Lung (tissue), 12 donors: ENCODE measurements around the gene PLAC8. TPM values are rescaled to one million over a fixed set of nuclear protein-coding genes. Genes with fewer than 3 reads are reported as not detected.

Source experiments
- ATAC-seq: fragments of 200-7000 bp; cut with Tn5 transposase; one replicate; pipeline ENCODE4 v1.9.1; 2020; ENCODE audit warnings: moderate number of reproducible peaks; ENCODE audit not compliant: insufficient read depth, low FRiP score
- DNase-seq, 3 donors: peaks; one replicate each; pipeline ENCODE4 v3.0.0-alpha.2; 2013 to 2017
- H3K27ac ChIP-seq, 2 donors: one replicate each; pipeline ENCODE4 v1.5.1; 2013; ENCODE audit warnings: mild to moderate bottlenecking in 2 of 2, moderate library complexity in 2 of 2, control low read depth in 1 of 2, inconsistent platforms in 1 of 2, low read depth in 1 of 2, low read length in 1 of 2
- H3K27me3 ChIP-seq, 3 donors: one replicate each; pipeline ENCODE4 v1.5.1; 2013; ENCODE audit warnings: low read length in 2 of 3; ENCODE audit not compliant: control insufficient read depth in 3 of 3, insufficient read depth in 3 of 3
- H3K36me3 ChIP-seq, 4 donors: one replicate each; pipeline ENCODE4 v1.5.1; 2013; ENCODE audit warnings: low read length in 4 of 4, mild to moderate bottlenecking in 1 of 4, moderate library complexity in 1 of 4; ENCODE audit not compliant: control insufficient read depth in 4 of 4, insufficient read depth in 4 of 4
- H3K4me1 ChIP-seq, 5 donors: one replicate each; pipeline ENCODE4 v1.5.1; 2013; ENCODE audit warnings: low read length in 5 of 5, mild to moderate bottlenecking in 2 of 5, moderate library complexity in 1 of 5; ENCODE audit not compliant: control insufficient read depth in 5 of 5, insufficient read depth in 5 of 5
- H3K4me3 ChIP-seq: one replicate; pipeline ENCODE4 v1.5.1; 2013; ENCODE audit warnings: mild to moderate bottlenecking, control low read depth, moderate library complexity
- H3K9ac ChIP-seq, 2 donors: one replicate each; pipeline ENCODE4 v1.5.1; 2013; ENCODE audit warnings: low read length in 2 of 2, control low read depth in 1 of 2; ENCODE audit not compliant: insufficient read depth in 1 of 2
- H3K9me3 ChIP-seq, 4 donors: one replicate each; pipeline ENCODE4 v1.5.1; 2013; ENCODE audit warnings: low read length in 3 of 4, mild to moderate bottlenecking in 1 of 4, moderate library complexity in 1 of 4; ENCODE audit not compliant: control insufficient read depth in 4 of 4, insufficient read depth in 3 of 4
- WGBS, 2 donors: extraction: QIAGEN DNeasy Blood & Tissue Kit; methylation state at CpG; one replicate each; pipeline ENCODE4 v1.1.7; 2013; 5-methylcytosine and 5-hydroxymethylcytosine counted together
- polyA plus RNA-seq, 2 donors: library from polyadenylated mRNA; stranded (reverse); fragments of 200-250 nt; gene quantifications; one replicate each; pipeline ENCODE4 v1.2.1, GENCODE V29; 2013
- total RNA-seq, 2 donors: library from RNA; depleted of rRNA in 1 of 2; stranded (reverse); fragments of >200 nt in 1 of 2; gene quantifications; one replicate each; pipeline ENCODE4 v1.2.1, GENCODE V29; 2014 to 2021
- TF ChIP-seq, protein P1 (sequence below): IDR thresholded peaks from 2 replicates; pipeline ENCODE4 v1.5.1; 2012; ENCODE audit warnings: mild to moderate bottlenecking; ENCODE audit errors: control extremely low read depth, extremely low read depth
- donor health status: control.
- donor health status: control.
- donor health status: Bipolar disorder and iron deficiency.
- donor health status: healthy.
- donor health status: DM: yes; HTN: yes; CAD: no.

PLAC8 gene
- total and polyA plus RNA-seq, 4 donors, result 53.8 to 115 (median 71.5) TPM

GRCh38 chr4:83132065-83132464 is 17.5 kb upstream of the PLAC8 start:
- ATAC-seq (no peak), DNase-seq (no peak)
- TF ChIP-seq, protein P1, sequence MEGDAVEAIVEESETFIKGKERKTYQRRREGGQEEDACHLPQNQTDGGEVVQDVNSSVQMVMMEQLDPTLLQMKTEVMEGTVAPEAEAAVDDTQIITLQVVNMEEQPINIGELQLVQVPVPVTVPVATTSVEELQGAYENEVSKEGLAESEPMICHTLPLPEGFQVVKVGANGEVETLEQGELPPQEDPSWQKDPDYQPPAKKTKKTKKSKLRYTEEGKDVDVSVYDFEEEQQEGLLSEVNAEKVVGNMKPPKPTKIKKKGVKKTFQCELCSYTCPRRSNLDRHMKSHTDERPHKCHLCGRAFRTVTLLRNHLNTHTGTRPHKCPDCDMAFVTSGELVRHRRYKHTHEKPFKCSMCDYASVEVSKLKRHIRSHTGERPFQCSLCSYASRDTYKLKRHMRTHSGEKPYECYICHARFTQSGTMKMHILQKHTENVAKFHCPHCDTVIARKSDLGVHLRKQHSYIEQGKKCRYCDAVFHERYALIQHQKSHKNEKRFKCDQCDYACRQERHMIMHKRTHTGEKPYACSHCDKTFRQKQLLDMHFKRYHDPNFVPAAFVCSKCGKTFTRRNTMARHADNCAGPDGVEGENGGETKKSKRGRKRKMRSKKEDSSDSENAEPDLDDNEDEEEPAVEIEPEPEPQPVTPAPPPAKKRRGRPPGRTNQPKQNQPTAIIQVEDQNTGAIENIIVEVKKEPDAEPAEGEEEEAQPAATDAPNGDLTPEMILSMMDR, result no peak
- Histone ChIP-seq H3K27ac (no peak overlapping the region), H3K9me3 (peaks cover 0 to 3% (median 0%) of the 10 kb centered on the region in 4 donors), H3K9ac (no peak overlapping the region), H3K36me3 (no peaks in the 10 kb centered on the region), H3K4me3 (no peak overlapping the region), H3K27me3 (no peaks in the 10 kb centered on the region), H3K4me1 (no peaks in the 10 kb centered on the region)
- WGBS, 2 donors, result 79 to 85% methylated on average over 1 of the region's 1 CpG

DNA sequence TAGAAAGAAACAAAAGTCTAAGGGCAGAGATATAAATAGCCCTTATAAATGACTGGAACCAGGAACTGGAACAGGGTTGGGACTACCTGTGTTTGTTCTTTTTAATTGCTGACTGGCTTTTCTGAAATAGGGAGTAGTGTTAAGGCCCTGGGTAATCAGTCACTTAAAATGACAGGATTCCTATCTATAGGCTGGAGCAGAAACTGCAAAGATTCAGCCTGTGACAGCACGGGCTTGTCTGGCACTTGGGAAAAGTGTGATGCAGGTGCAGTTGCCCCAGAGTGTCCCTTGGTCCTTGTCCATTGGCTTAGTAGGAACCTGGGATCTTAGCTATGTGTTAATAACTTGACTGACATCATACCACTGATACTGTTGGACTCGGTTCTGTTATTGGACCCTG is 14.7 kb upstream of the PLAC8 start:
- H3K27ac ChIP-seq, result no peak overlapping the region
- ATAC-seq (no peak), DNase-seq (no peak)
- no peaks in the 10 kb centered on the region for H3K36me3 ChIP-seq
- WGBS, 2 donors, result 81 to 88% methylated on average over 2 of the region's 2 CpGs
- TF ChIP-seq, protein P1, result no peak
- H3K4me3 ChIP-seq, result no peak overlapping the region
- H3K27me3 ChIP-seq, result no peaks in the 10 kb centered on the region
- no peak overlapping the region for H3K9ac ChIP-seq
- no peaks in the 10 kb centered on the region for H3K9me3 ChIP-seq
- no peaks in the 10 kb centered on the region for H3K4me1 ChIP-seq

DNA sequence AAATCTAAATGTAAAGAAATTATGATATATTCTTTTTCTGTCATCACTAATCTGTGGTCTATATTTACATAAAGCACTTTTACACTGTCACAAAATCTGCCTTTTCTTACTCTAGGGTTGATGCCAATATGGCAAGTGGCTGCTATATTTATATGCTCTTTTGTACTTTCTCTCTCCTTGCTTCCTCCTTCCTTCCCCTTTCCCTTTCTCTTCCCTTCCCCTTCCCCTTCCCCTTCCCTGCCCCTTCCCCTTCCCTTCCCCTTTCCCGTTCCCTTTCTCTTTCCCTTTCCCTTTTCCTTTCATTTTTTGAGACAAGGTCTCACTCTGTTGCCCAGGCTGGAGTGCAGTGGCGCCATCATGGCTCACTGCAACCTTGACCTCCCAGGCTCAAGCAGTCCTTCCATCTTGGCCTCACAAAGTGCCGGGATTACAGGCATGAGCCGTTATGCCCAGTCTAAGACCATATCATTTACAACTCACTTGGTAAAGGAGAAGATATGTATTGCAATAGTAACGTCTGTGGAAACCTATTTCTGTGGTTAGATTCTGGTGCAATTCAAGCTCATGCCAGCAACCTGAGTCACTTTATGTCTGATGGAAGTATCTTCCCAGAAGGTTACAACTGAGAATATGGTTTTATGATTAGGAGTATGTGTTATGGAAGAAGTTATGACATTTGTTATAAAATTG is 13.9 kb upstream of the PLAC8 start:
- Histone ChIP-seq H3K36me3 (no peaks in the 10 kb centered on the region), H3K27ac (no peak overlapping the region), H3K27me3 (no peaks in the 10 kb centered on the region), H3K4me3 (no peak overlapping the region), H3K9ac (no peak overlapping the region), H3K9me3 (no peaks in the 10 kb centered on the region), H3K4me1 (no peaks in the 10 kb centered on the region)
- WGBS, 2 donors, result 44 to 68% methylated on average over 5 of the region's 5 CpGs
- TF ChIP-seq, protein P1, result no peak
- DNase-seq (no peak), ATAC-seq (no peak)

- no peaks in the 10 kb centered on the region for H3K4me1 ChIP-seq
- 41 to 67% methylated on average over 9 of the region's 9 CpGs for WGBS, 2 donors
- no peak overlapping the region for H3K9ac ChIP-seq
- no peaks in the 10 kb centered on the region for H3K27me3 ChIP-seq
- no peaks in the 10 kb centered on the region for H3K36me3 ChIP-seq
- no peak overlapping the region for H3K4me3 ChIP-seq
- no peak for DNase-seq
- ATAC-seq, result no peak
- TF ChIP-seq, protein P1, result no peak
- no peak overlapping the region for H3K27ac ChIP-seq
- H3K9me3 ChIP-seq, result no peaks in the 10 kb centered on the region
These were observed 11.2 kb upstream of the PLAC8 start for GRCh38 chr4:83125738-83126141.
